GM12878 (cell line): ENCODE results near the gene RAB3GAP1. TPM values are rescaled to one million over a fixed set of nuclear protein-coding genes. Genes with fewer than 3 reads are reported as not detected.
"Not testable (repeated sequence)": the region's sequence is repeated elsewhere in the genome, so short reads cannot be mapped to it uniquely, and the experiment has no call there.

Experiments
- ATAC-seq: fragments of 200-7000 bp; cut with Tn5 transposase; 3 replicates; pipeline ENCODE4 v1.9.1; 2020; ENCODE audit warnings: mild to moderate bottlenecking, moderate library complexity
- BruUV-seq: library from RNA; stranded (reverse); fragments of 400-500 nt; replicated peaks from 2 replicates; lab custom pipeline; 2021; lab: Mats Ljungman, UMichigan
- CTCF ChIA-PET: fragments of 300-600 bp; sonication (Branson Sonifier 250); formaldehyde crosslinking; extraction: SDS; loops from one replicate; lab custom pipeline; 2021; ENCODE audit warnings: inconsistent platforms; lab: Yijun Ruan, JAX
- POLR2A ChIA-PET: fragments of 350-600 bp; formaldehyde crosslinking; extraction: SDS; loops from one replicate; lab custom pipeline; 2021; ENCODE audit warnings: inconsistent platforms; lab: Charles Lee
- RAD21 ChIA-PET: fragments of 300-600 bp; sonication (Branson Sonifier 250); formaldehyde crosslinking; loops from one replicate; lab custom pipeline; 2023; ENCODE audit warnings: antibody characterized with exemption; ENCODE audit not compliant: unreplicated experiment; lab: Charles Lee
- SMC1A ChIA-PET: fragments of 300-600 bp; sonication (Branson Sonifier 250); formaldehyde crosslinking; loops from one replicate; lab custom pipeline; 2023; ENCODE audit not compliant: unreplicated experiment, uncharacterized antibody; lab: Charles Lee
- DNase-seq: peaks from one replicate; pipeline ENCODE4 v3.0.0-alpha.2; 2011; ENCODE audit warnings: low read depth, low spot score
- FAIRE-seq: peaks from 3 replicates; lab custom pipeline; 2011; peaks lifted over from hg19 to GRCh38; lab: Jason Lieb, UNC
- H2AFZ ChIP-seq: 2 replicates; pipeline ENCODE4 v1.6.0; 2011; ENCODE audit warnings: low read depth, low read length, control low read depth; ENCODE audit not compliant: control insufficient read depth
- H3K27ac ChIP-seq: 2 replicates; pipeline ENCODE4 v1.5.1; 2011; ENCODE audit warnings: control low read depth; ENCODE audit not compliant: control insufficient read depth, insufficient read depth
- H3K27me3 ChIP-seq, 2 experiments: replicated peaks in 1 of 2; 2 replicates each; pipeline versions ENCODE4 v1.6.0 to v1.6.1; 2011; ENCODE audit warnings: low read length in 1 of 2; ENCODE audit not compliant: control insufficient read depth in 2 of 2, insufficient read depth in 2 of 2
- H3K36me3 ChIP-seq, 2 experiments: 2 replicates each; pipeline ENCODE4 v1.5.1; 2011; ENCODE audit warnings: low read length in 1 of 2; ENCODE audit not compliant: control insufficient read depth in 2 of 2, insufficient read depth in 2 of 2
- H3K4me1 ChIP-seq: 2 replicates; pipeline ENCODE4 v1.6.1; 2011; ENCODE audit warnings: mild to moderate bottlenecking, low read length, moderate library complexity, mixed read lengths; ENCODE audit not compliant: control insufficient read depth, insufficient read depth
- H3K4me2 ChIP-seq: 2 replicates; pipeline ENCODE4 v1.6.0; 2011; ENCODE audit warnings: control low read depth; ENCODE audit not compliant: control insufficient read depth, insufficient read depth
- H3K4me3 ChIP-seq: fragments of 200-600 bp; sonication (generic); 2 replicates; pipeline ENCODE4 v1.5.1; 2016
- H3K79me2 ChIP-seq: 2 replicates; pipeline ENCODE4 v1.6.0; 2011; ENCODE audit warnings: low read length; ENCODE audit not compliant: control insufficient read depth, insufficient read depth
- H3K9ac ChIP-seq: 2 replicates; pipeline ENCODE4 v1.8.0; 2011; ENCODE audit warnings: low read length, control low read depth, mixed read lengths; ENCODE audit not compliant: control insufficient read depth, insufficient read depth
- H3K9me3 ChIP-seq: replicated peaks from 3 replicates; pipeline ENCODE4 v1.5.1; 2011; ENCODE audit warnings: mild to moderate bottlenecking, low read length; ENCODE audit not compliant: control insufficient read depth, insufficient read depth
- H4K20me1 ChIP-seq: 2 replicates; pipeline ENCODE4 v1.6.0; 2011; ENCODE audit not compliant: control insufficient read depth, insufficient read depth
- CBFB ChIP-seq: IDR thresholded peaks from 2 replicates; pipeline ENCODE4 v1.6.1; 2016; ENCODE audit warnings: antibody characterized with exemption, low read depth
- EED ChIP-seq: sonication (generic); IDR thresholded peaks from 2 replicates; pipeline ENCODE4 v1.6.1; 2016; ENCODE audit warnings: antibody characterized with exemption, low read depth
- IKZF1 ChIP-seq: fragments of 450-650 bp; conservative IDR thresholded peaks from 2 replicates; pipeline ENCODE4 v1.6.1; 2017; ENCODE audit warnings: antibody characterized with exemption, mild to moderate bottlenecking
- JUNB ChIP-seq: IDR thresholded peaks from 2 replicates; pipeline ENCODE4 v1.6.1; 2016; ENCODE audit warnings: antibody characterized with exemption, mild to moderate bottlenecking
- KDM1A ChIP-seq: fragments of 200-600 bp; sonication (generic); IDR thresholded peaks from 2 replicates; pipeline ENCODE4 v1.6.1; 2016; ENCODE audit warnings: borderline replicate concordance
- NR2C2 ChIP-seq: IDR thresholded peaks from 2 replicates; pipeline ENCODE4 v1.6.1; 2011; ENCODE audit warnings: borderline replicate concordance, low read depth; ENCODE audit not compliant: control insufficient read depth, insufficient read length
- NR2F1 ChIP-seq: fragments of 450-650 bp; conservative IDR thresholded peaks from 2 replicates; pipeline ENCODE4 v1.6.1; 2017; ENCODE audit warnings: mild to moderate bottlenecking
- ZNF274 ChIP-seq: IDR thresholded peaks from one replicate; pipeline ENCODE4 v1.8.0; 2011; ENCODE audit not compliant: insufficient read length, insufficient read depth
- WGBS: methylation state at CpG from one replicate; pipeline ENCODE4 v1.1.6; 2016; ENCODE audit warnings: low lambda C conversion rate; ENCODE audit not compliant: insufficient replicate concordance, insufficient coverage; ENCODE audit errors: missing lambda C conversion rate; 5-methylcytosine and 5-hydroxymethylcytosine counted together
- in situ Hi-C: fragments of 300-500 bp; cut with MboI; formaldehyde crosslinking; loops from 9 replicates; pipeline ENCODE4 v1.14.3; 2018; ENCODE audit warnings: mixed read lengths
- intact Hi-C: fragments of 100-400 bp; cut with micrococcal nuclease; formaldehyde crosslinking; loops from one replicate; pipeline ENCODE4 v1.14.2; 2022; ENCODE audit not compliant: unreplicated experiment
- polyA plus RNA-seq, 11 experiments: library from polyadenylated mRNA; depleted of rRNA in 4 of 11; unstranded in 6 of 11; stranded (reverse) in 5 of 11; fragments of >200 nt; fragmentation: Nextera tagmentation in 4 of 11; fragmentation: Illumina TruSeq in 1 of 11; extraction: Ambion mirVana in 4 of 11; extraction: Trizol in 1 of 11; gene quantifications; 1 replicate in 1 of 11; 2 replicates in 10 of 11; pipeline versions ENCODE4 v1.2.1 to v1.2.3, GENCODE V29; 2011 to 2016; ENCODE audit warnings: inconsistent platforms in 2 of 11, missing spikeins in 2 of 11, low read depth in 1 of 11
- total RNA-seq, 4 experiments: library from RNA; depleted of rRNA in 3 of 4; stranded (reverse); fragments of >200 nt in 3 of 4; fragmentation: Illumina TruSeq in 1 of 4; extraction: Trizol in 1 of 4; gene quantifications; 2 replicates each; pipeline versions ENCODE4 v1.2.1 to v1.2.3, GENCODE V29; 2013 to 2021

The RAB3GAP1 gene
- total and polyA plus RNA-seq, 10 of the 15 experiments (the other 5 are each of a cell fraction or from before 2014, with no cell fraction given): 13.7 to 36.9 (median 21.0) TPM

GRCh38 chr2:135078417-135078816, 26.3 kb downstream of the RAB3GAP1 start:
- Histone ChIP-seq H3K79me2 (no peaks in the 10 kb centered on the region), H3K4me2 (no peak overlapping the region), H4K20me1 (no peaks in the 10 kb centered on the region), H2AFZ (no peak overlapping the region), H3K4me1 (no peaks in the 10 kb centered on the region), H3K9ac (no peak overlapping the region), H3K9me3 (peaks cover 3% of the 10 kb centered on the region), H3K27me3 (no peaks in the 10 kb centered on the region), H3K4me3 (no peak overlapping the region), H3K36me3 (peaks cover 1 to 2% of the 10 kb centered on the region in 2 experiments; a peak in 1 of 4 replicates), H3K27ac (no peak overlapping the region)
- POLR2A ChIA-PET: no interaction called here
- BruUV-seq: no TSS peak
- no peak for FAIRE-seq
- in situ Hi-C loops (no loop called here), intact Hi-C loops (no loop called here)
- CTCF ChIA-PET: no interaction called here
- SMC1A ChIA-PET: no interaction called here
- RAD21 ChIA-PET: no interaction called here
- DNase-seq: no peak
- no peak for ATAC-seq
- TF ChIP-seq NR2F1 (no peak), IKZF1 (no peak), EED (no peak), NR2C2 (no peak), JUNB (no peak), KDM1A (no peak)

- DNase-seq: no peak
- Histone ChIP-seq H3K27me3 (no peaks in the 10 kb centered on the region), H3K4me3 (no peak overlapping the region), H2AFZ (no peak overlapping the region), H3K9ac (no peak overlapping the region), H3K9me3 (peaks cover 5% of the 10 kb centered on the region; the same call in 2 of the 3 replicates), H3K4me1 (no peaks in the 10 kb centered on the region), H3K79me2 (peaks cover 3% of the 10 kb centered on the region), H3K36me3 (no peaks in the 10 kb centered on the region; a peak in 1 of 4 replicates), H4K20me1 (no peaks in the 10 kb centered on the region), H3K27ac (no peak overlapping the region), H3K4me2 (no peak overlapping the region)
- in situ Hi-C loops (no loop called here), intact Hi-C loops (no loop called here)
- TF ChIP-seq ZNF274 (no peak), CBFB (no peak)
- RAD21 ChIA-PET: no interaction called here
- POLR2A ChIA-PET: no interaction called here
- no peak for FAIRE-seq
- SMC1A ChIA-PET: no interaction called here
- BruUV-seq: no TSS peak
- 100% methylated on average over 2 of the region's 2 CpGs for WGBS
- no peak for ATAC-seq
- CTCF ChIA-PET: interaction anchor here (0.7 to 1.4 kb wide), 2 partner anchors 19 to 29 kb away, joined by 3 read pairs; no protein-coding TSS in a partner anchor
These were observed 34.1 kb downstream of the RAB3GAP1 start for GRCh38 chr2:135086222-135086621.

GRCh38 chr2:135089597-135089996, 37.5 kb downstream of the RAB3GAP1 start:
- H3K9ac ChIP-seq, H3K4me3 ChIP-seq, H3K4me1 ChIP-seq, POLR2A ChIA-PET, SMC1A ChIA-PET, intact Hi-C loops, H3K79me2 ChIP-seq, ATAC-seq, H2AFZ ChIP-seq, H3K27me3 ChIP-seq, DNase-seq, BruUV-seq, H3K9me3 ChIP-seq, RAD21 ChIA-PET, H4K20me1 ChIP-seq, H3K27ac ChIP-seq, H3K4me2 ChIP-seq, in situ Hi-C loops, H3K36me3 ChIP-seq, FAIRE-seq: not testable (repeated sequence)
- CTCF ChIA-PET: interaction anchor here (1.4 kb wide), 1 partner anchor 25 kb away, joined by 3 read pairs; no protein-coding TSS in a partner anchor
- 96% methylated on average over 4 of the region's 4 CpGs for WGBS
